IPS-18c (cell line): ENCODE data around the gene GLYR1.
A peak's percentile ranks its signal among the peaks of the same experiment; 100 is the strongest.

Experiments
- H3K4me3 ChIP-seq: 2 replicates; pipeline ENCODE4 v1.7.0; 2013; ENCODE audit warnings: low read depth, mild to moderate bottlenecking, low read length, moderate library complexity; ENCODE audit not compliant: insufficient read depth
- H3K9me3 ChIP-seq: one replicate; pipeline ENCODE4 v1.6.1; 2013; ENCODE audit warnings: mild to moderate bottlenecking, low read length, moderate library complexity; ENCODE audit not compliant: control insufficient read depth, insufficient read depth

The GLYR1 gene

GRCh38 chr16:4860727-4861342 lies 13.7 kb upstream of the GLYR1 start:
- H3K4me3 ChIP-seq, result no peak overlapping the region
- peaks cover 3% of the 10 kb centered on the region for H3K9me3 ChIP-seq

DNA sequence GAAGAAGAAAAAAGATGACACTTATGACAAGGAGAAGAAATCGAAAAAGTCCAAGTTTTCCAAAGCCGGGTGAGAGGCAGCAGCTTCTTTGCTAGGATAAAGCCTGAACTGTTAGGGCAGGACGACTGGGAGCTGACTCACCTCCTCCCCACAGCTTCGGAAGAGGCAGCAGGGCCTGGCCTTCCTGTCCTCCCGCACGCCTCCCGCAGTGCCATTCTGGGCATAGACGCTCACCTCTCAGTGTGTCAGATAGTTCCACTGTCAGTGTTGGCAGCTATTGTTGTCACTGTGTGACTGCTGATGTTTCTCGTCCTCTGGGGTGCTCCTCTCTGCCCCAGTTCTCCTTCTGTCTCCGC lies 12.8 kb upstream of the GLYR1 start:
- Histone ChIP-seq H3K9me3 (peaks cover 3% of the 10 kb centered on the region), H3K4me3 (no peak overlapping the region)

DNA sequence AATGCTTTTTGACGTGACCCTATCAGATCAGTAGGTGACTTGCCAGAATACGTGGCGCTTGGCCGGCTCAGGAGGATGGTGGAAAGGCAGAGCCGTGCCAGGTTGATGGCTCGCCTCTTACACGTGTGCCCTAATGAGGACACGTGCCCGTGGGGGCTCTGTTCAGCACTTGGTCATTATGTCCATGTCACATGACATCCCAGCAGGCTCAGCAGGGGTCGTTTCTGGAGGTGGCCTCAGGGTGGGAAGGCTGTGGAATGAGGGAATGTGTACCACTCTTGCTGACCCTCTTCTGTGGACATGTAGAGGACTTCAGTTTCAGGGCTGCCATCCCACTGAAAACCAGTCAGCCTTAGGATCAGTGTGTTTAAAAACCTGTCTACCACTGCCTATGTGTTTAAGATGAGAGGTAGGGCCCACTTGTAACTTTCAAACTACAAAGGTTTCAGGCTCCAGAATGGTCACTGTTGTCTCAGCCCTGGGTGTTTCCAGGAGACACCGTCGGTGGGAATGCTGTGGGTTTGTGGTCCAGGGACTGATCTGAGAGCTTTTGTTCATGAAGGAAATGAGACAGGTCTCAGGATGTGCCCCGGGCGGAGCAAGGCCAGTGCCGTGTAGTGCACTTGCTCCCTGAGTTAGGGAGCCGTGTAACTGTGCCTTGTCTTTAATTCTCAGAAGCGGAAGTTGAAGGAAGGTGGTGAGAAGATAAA lies 12.3 kb upstream of the GLYR1 start:
- Histone ChIP-seq H3K4me3 (no peak overlapping the region), H3K9me3 (peaks cover 3% of the 10 kb centered on the region)

- Histone ChIP-seq H3K9me3 (no peaks in the 10 kb centered on the region), H3K4me3 (no peak overlapping the region)
These were observed 8.7 kb upstream of the GLYR1 start for GRCh38 chr16:4855804-4856203.

GRCh38 chr16:4855371-4855770 lies 8.3 kb upstream of the GLYR1 start:
- Histone ChIP-seq H3K9me3 (no peaks in the 10 kb centered on the region), H3K4me3 (no peak overlapping the region)

DNA sequence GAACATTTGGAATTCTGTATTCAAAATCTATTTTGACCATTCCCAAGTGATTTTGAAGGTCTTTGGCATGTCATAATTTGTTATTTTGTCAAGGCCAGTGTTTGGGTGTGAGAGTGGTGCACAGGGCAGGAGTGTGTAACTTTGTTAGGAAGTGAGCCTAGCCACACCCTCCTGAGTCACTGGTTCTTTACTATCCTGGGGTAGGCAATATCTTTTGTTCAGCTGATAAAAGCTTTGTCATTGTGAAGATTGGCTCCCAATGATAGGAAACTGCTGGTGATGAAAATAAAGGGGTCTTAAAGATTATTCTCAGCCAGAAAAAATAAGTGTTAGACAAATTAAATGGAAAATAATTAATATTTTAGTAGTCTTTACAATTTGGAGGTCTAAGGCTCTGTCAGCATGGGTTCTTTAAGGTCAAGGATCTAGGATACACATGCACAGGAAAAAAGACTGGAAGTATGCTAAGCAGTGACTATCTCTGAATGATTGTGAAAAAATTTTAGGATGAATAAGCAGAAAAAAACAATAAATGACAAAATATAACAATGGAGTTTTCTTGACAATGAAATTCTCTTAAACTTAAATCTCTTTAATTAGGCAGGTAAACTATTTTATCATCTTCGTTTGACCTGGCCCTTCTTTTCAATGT lies 5.3 kb upstream of the GLYR1 start:
- H3K9me3 ChIP-seq, result no peaks in the 10 kb centered on the region
- no peak overlapping the region for H3K4me3 ChIP-seq

- Histone ChIP-seq H3K9me3 (no peaks in the 10 kb centered on the region), H3K4me3 (no peak overlapping the region)
These were observed 3.1 kb upstream of the GLYR1 start for GRCh38 chr16:4850211-4850610.

DNA sequence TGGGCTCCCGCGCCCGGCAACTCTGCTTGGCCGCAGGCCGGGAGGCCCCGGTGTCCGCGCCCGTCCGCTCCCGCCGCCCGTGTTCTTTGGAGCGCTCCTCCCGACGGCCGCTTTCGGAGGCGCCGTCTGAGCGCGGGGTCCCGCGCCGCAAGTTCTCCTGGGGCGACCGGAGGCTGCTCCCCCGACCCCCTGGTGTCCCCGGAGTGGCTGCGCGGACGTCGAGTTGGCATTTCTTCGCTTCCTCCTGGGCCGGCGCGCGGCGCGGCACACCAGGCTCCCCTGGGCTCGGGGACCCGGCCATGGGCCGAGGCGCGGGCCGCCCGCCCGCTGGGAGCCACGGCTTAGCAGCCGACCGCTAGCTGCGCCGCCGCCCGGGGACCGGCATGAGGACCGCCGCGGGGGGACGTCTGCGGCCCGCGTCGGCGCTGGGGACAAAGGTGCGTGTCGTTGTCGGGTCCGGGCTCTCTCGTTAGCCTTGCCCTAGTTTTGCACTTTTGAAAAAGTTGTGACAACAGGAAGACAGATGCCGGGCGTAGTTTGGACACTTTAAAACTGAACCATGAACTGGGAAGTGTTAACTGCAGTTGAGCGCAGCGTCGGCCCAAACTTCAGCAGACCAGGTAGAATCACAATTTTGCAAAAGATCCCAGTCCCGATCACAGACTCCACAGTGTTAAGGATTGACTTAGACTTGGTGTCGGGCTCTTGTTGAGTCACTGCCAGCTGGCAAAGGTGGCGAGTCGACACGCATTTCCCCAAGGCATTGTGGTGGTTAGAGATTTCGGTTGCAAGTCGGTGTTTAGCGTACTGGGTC lies 893 bp upstream of the GLYR1 start:
- Histone ChIP-seq H3K4me3 (peak overlapping the region; percentile 95), H3K9me3 (no peaks in the 10 kb centered on the region)

GRCh38 chr16:4846503-4846900 lies 586 bp downstream of the GLYR1 start:
- H3K4me3 ChIP-seq, result peak overlapping the region; percentile 95
- H3K9me3 ChIP-seq, result no peaks in the 10 kb centered on the region

DNA sequence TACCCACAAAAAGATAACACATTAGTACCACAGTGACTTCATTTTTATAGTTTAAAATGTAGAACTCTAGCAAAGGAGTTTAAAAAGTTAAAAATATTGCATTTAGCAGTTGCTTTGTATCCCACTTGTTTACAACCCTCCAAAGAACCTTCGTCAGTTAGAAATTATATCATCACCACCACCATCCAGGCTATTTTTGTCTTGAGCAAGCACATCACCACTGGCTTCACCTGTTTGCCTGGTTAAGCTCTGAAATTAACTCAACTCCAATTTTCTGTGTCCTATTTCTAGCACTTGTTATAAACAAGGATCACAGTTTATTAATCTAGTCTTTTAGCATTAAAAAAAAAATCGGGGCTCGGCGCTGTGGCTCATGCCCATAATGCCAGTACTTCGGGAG lies 6.1 kb downstream of the GLYR1 start:
- Histone ChIP-seq H3K9me3 (no peaks in the 10 kb centered on the region), H3K4me3 (no peak overlapping the region)

GRCh38 chr16:4839942-4840341 lies 7.1 kb downstream of the GLYR1 start:
- H3K9me3 ChIP-seq, result no peaks in the 10 kb centered on the region

GRCh38 chr16:4837733-4838501 lies 9.2 kb downstream of the GLYR1 start:
- H3K4me3 ChIP-seq, result no peak overlapping the region
- no peaks in the 10 kb centered on the region for H3K9me3 ChIP-seq

More at GRCh38 chr16:4839942-4840341, 7.1 kb downstream of the GLYR1 start:
- no peak overlapping the region for H3K4me3 ChIP-seq

DNA sequence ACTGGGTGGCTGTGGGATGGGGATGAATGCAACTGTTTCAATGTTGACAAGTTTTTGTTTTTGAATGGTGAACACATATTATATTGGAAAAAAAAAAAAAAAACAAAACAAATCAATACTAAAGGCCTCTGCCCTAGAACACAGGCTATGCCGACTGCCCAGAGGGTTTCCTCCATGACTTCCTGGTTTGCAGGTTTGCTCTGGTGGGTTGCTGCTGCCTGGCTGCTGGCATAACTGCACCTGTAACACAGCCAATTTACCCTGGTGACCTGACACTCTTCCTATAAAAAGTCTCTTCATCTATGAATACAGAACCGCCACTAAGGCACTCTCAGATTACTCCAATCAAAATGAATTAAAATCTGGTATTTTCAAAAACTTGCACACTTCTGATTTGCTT lies 10.4 kb downstream of the GLYR1 start:
- no peaks in the 10 kb centered on the region for H3K9me3 ChIP-seq
- H3K4me3 ChIP-seq, result no peak overlapping the region

DNA sequence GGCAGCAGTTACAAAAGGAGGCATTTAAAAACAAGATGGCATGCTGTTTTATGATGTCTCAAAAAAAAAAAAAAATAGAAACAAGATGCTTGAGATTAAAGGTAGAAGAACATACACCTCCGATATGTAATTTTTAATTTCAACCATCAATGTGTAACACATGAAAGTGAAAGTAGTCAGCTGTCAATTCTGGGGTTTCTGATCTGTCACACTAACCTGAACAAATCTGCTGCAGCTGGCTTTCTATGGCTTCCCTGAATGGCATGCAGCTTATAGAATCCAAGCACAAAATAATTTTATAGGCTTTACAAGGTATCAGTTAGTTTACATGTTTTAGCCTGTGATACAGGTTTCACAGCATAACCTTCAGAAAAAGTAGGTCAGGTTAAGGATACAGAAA lies 13.5 kb downstream of the GLYR1 start:
- Histone ChIP-seq H3K9me3 (no peaks in the 10 kb centered on the region), H3K4me3 (no peak overlapping the region)

DNA sequence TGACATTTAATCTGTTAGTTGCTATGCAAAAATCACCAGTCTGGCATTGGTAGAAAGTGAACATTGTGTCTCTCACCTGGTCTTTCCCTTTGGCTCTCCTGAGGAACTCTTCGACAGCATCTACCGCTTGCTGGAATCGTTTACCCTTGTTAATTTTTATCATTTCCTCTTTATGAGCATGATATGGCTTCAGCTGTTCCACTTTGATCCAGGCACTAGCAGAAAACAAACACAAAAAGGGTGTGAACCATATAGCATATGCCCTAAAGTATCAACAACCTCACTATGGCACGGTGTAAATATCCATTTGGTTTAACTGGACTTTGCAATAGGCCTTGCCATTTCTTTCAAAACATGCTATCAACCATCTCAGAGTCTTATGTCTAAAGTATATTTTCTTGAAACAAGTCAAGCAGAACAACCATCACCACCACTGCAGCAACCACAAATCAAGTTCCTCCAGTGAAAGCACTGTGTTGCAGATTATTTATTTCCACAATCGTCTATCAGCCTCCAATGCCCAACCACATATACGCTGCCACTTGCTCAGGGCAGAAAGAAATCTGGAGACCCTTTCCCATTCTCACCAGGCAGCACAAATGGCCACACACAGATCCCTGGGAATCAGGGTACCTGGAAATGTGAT lies 14.3 kb downstream of the GLYR1 start:
- Histone ChIP-seq H3K9me3 (no peaks in the 10 kb centered on the region), H3K4me3 (no peak overlapping the region)

DNA sequence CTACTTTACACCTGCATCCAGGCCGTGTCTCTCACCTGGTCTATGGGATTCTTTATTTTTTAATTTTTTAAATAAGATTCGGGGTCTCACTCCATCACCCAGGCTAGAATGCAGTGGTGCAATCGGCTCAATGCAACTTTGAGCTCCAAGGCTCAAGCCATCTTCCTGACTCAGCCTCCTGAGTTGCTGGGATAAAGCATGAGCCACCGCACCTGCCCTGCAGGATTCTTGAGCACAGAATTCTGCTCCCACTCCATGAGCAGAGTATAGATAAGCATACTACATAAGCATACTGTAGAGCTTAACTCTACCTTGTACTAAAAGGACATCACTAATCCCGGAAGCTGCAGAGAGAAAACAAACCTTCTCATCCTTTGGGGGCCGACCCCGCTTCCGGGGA lies 15.5 kb downstream of the GLYR1 start:
- Histone ChIP-seq H3K9me3 (no peaks in the 10 kb centered on the region), H3K4me3 (no peak overlapping the region)

GRCh38 chr16:4830408-4830807 lies 16.7 kb downstream of the GLYR1 start:
- Histone ChIP-seq H3K4me3 (no peak overlapping the region), H3K9me3 (no peaks in the 10 kb centered on the region)
